CD8-positive, alpha-beta memory T cell (primary cell): ENCODE data around the gene JAKMIP2. TPM values are rescaled to one million over a fixed set of nuclear protein-coding genes. Genes with fewer than 3 reads are reported as not detected.
A peak's percentile ranks its signal among the peaks of the same experiment; 100 is the strongest.

Experiments used
- CTCF ChIA-PET: fragments of 350-600 bp; sonication (Branson Sonifier 250); formaldehyde crosslinking; loops from one replicate; lab custom pipeline; 2021; ENCODE audit warnings: antibody characterized with exemption; lab: Charles Lee
- POLR2A ChIA-PET: fragments of 350-600 bp; sonication (Branson Sonifier 250); formaldehyde crosslinking; loops from one replicate; lab custom pipeline; 2021; ENCODE audit warnings: antibody characterized with exemption; lab: Charles Lee
- DNase-seq, 5 donors: peaks; one replicate each; pipeline versions ENCODE4 v3.0.0 to v3.0.0-alpha.2; 2020 to 2022; ENCODE audit warnings: mixed read lengths in 1 of 5
- H3K27ac ChIP-seq: one replicate; pipeline ENCODE4 v1.7.0; 2013; ENCODE audit warnings: low read depth, mild to moderate bottlenecking, low read length, moderate library complexity
- H3K27me3 ChIP-seq: 2 replicates; pipeline ENCODE4 v1.7.0; 2013; ENCODE audit warnings: low read length, mild to moderate bottlenecking; ENCODE audit not compliant: insufficient read depth, poor library complexity, severe bottlenecking
- H3K36me3 ChIP-seq: 2 replicates; pipeline ENCODE4 v1.7.0; 2013; ENCODE audit warnings: mild to moderate bottlenecking, low read length, moderate library complexity; ENCODE audit not compliant: insufficient read depth
- H3K4me1 ChIP-seq: 2 replicates; pipeline ENCODE4 v1.7.0; 2013; ENCODE audit warnings: mild to moderate bottlenecking, low read length, moderate library complexity; ENCODE audit not compliant: insufficient read depth
- H3K4me3 ChIP-seq: 2 replicates; pipeline ENCODE4 v1.7.0; 2013; ENCODE audit warnings: mild to moderate bottlenecking, low read length
- H3K9me3 ChIP-seq: 2 replicates; pipeline ENCODE4 v1.7.0; 2013; ENCODE audit warnings: mild to moderate bottlenecking, low read length
- H3K27ac Mint-ChIP-seq, 8 donors: one replicate each; pipeline ENCODE4 v1.8.0; 2020 to 2021; ENCODE audit warnings: mixed read lengths in 8 of 8, mild to moderate bottlenecking in 6 of 8, inconsistent platforms in 3 of 8, moderate library complexity in 3 of 8
- H3K27me3 Mint-ChIP-seq, 2 donors: one replicate each; pipeline ENCODE4 v1.8.0; 2020 to 2021; ENCODE audit warnings: mixed read lengths in 2 of 2, mild to moderate bottlenecking in 1 of 2, moderate library complexity in 1 of 2
- H3K36me3 Mint-ChIP-seq, 3 donors: one replicate each; pipeline ENCODE4 v1.8.0; 2020 to 2021; ENCODE audit warnings: mixed read lengths in 3 of 3, inconsistent platforms in 1 of 3, mild to moderate bottlenecking in 1 of 3
- H3K4me1 Mint-ChIP-seq, 3 donors: one replicate each; pipeline ENCODE4 v1.8.0; 2020 to 2021; ENCODE audit warnings: mixed read lengths in 3 of 3, inconsistent platforms in 1 of 3, mild to moderate bottlenecking in 1 of 3
- H3K4me3 Mint-ChIP-seq, 7 donors: one replicate each; pipeline ENCODE4 v1.8.0; 2020 to 2021; ENCODE audit warnings: mixed read lengths in 7 of 7, mild to moderate bottlenecking in 6 of 7, moderate library complexity in 4 of 7, inconsistent platforms in 2 of 7
- H3K9me3 Mint-ChIP-seq, 5 donors: one replicate each; pipeline ENCODE4 v1.8.0; 2020 to 2022; ENCODE audit warnings: mixed read lengths in 5 of 5, mild to moderate bottlenecking in 3 of 5, moderate library complexity in 2 of 5, inconsistent platforms in 1 of 5
- polyA plus RNA-seq: library from polyadenylated mRNA; unstranded; fragments of 300-500 nt; fragmentation: Illumina TruSeq; gene quantifications from one replicate; pipeline ENCODE4 v1.2.3, GENCODE V29; 2021
- total RNA-seq, 2 experiments: library from RNA; stranded (reverse); gene quantifications; one replicate each; pipeline ENCODE4 v1.2.3, GENCODE V29; 2021

JAKMIP2 gene
- total and polyA plus RNA-seq, 3 experiments from 2014 or later: 1.8 to 6.3 (median 1.8) TPM

DNA sequence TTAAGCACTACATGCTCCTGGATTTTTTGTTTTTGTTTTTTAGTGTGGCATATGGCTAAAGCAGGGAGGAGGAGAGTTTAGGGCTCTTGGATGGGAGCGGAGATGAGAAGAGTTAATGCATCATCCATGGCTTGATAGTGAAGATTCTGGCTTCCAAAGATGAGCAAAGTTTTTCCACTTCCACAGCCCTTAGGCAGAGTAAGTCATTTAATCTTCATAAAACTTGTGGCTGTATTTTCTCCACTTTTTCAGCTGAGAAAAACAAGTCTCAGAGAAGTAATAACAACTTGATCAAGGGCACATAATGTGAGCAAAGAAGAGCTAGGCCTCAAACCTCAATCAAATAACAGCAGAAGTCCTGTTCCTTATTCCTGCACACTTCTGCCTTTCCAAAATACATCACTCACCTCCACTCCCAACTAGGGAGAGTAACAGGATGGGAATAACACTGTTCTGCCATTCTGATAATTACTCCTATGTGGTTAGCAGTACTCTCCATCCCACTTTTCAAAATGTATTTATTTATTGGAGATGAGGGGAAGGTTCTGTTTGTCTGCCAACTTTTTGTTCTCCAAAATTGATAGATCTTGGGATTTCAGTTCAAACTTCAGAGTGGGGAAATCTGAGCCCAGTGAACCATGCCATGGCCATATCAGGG, 218.9 kb downstream of the JAKMIP2 start:
- no peaks in the 10 kb centered on the region for H3K4me1 Mint-ChIP-seq
- H3K27me3 ChIP-seq: no peaks in the 10 kb centered on the region
- no peak for DNase-seq
- ChIA-PET CTCF (no interaction called here), POLR2A (no interaction called here)
- H3K4me3 Mint-ChIP-seq: no peak overlapping the region
- H3K9me3 Mint-ChIP-seq: peaks cover 0 to 1% (median 0%) of the 10 kb centered on the region in 5 donors
- H3K36me3 ChIP-seq: no peaks in the 10 kb centered on the region
- no peaks in the 10 kb centered on the region for H3K9me3 ChIP-seq
- H3K4me3 ChIP-seq: no peak overlapping the region
- no peaks in the 10 kb centered on the region for H3K36me3 Mint-ChIP-seq
- H3K27me3 Mint-ChIP-seq: peaks cover 0 to 2% of the 10 kb centered on the region in 2 donors
- no peak overlapping the region for H3K27ac Mint-ChIP-seq
- H3K4me1 ChIP-seq: no peaks in the 10 kb centered on the region
- H3K27ac ChIP-seq: no peak overlapping the region

DNA sequence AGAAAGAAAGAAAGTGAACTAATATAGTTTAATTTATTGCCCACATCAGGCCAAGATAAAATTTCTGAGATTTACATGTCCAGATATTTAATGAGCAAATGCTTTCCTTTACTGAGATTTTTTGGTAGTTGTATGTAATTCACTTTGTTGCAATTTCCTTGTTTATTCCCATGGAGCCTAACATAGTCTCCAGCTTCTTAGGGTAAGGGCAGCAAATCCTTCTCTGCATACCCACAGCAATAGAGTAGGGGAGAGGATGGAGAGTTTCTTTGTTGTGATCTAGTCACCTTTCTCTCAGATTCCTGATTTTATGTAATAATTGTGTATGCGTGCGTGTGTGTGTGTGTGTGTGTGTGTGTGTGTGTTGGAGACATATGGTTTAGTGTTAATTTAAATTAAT, 221.1 kb downstream of the JAKMIP2 start:
- Mint-ChIP-seq H3K4me3 (no peak overlapping the region), H3K4me1 (no peaks in the 10 kb centered on the region), H3K27me3 (peaks cover 0 to 2% of the 10 kb centered on the region in 2 donors), H3K36me3 (no peaks in the 10 kb centered on the region), H3K27ac (peak overlapping the region in 1 of 8 donors; percentile 43), H3K9me3 (no peaks in the 10 kb centered on the region)
- H3K36me3 ChIP-seq: no peaks in the 10 kb centered on the region
- no peaks in the 10 kb centered on the region for H3K27me3 ChIP-seq
- no peak for DNase-seq
- no peaks in the 10 kb centered on the region for H3K4me1 ChIP-seq
- no peak overlapping the region for H3K4me3 ChIP-seq
- H3K27ac ChIP-seq: no peak overlapping the region
- ChIA-PET POLR2A (no interaction called here), CTCF (no interaction called here)
- no peaks in the 10 kb centered on the region for H3K9me3 ChIP-seq

DNA sequence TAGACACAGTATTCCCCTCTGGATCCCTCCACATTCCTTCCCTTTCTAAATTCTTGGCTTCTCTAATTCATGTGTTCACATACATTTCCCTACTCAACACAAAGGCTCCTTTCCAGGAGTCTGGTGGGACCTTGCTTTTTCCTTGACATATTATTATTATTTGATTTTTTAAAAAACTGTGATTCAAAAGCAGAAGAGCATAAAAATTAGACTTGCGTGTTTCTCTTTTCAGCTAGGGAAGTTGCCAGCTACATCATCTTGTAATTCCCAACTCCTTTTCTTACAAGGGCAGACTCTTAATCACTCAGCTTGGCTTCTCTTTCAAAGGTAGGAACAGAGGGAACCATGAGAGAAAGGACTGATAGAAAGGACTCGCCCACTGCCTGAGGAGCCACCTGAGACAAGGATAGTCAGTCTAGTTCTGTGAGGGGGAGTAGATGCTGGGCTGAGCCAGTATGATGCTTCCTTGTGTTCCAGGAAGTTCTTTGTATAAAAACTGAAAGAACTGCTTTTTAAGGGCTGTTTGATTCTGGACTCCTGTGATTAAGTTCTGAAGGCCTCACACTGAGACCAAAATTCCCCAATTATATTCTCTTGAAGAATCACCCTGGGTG, 221.7 kb downstream of the JAKMIP2 start:
- CTCF ChIA-PET: no interaction called here
- Histone ChIP-seq H3K36me3 (no peaks in the 10 kb centered on the region), H3K27me3 (no peaks in the 10 kb centered on the region), H3K4me1 (no peaks in the 10 kb centered on the region), H3K27ac (no peak overlapping the region), H3K4me3 (no peak overlapping the region), H3K9me3 (no peaks in the 10 kb centered on the region)
- Mint-ChIP-seq H3K27ac (peak overlapping the region in 1 of 8 donors; percentile 22), H3K9me3 (no peaks in the 10 kb centered on the region), H3K36me3 (no peaks in the 10 kb centered on the region), H3K4me3 (no peak overlapping the region), H3K4me1 (no peaks in the 10 kb centered on the region), H3K27me3 (peaks cover 2% of the 10 kb centered on the region in 2 donors)
- POLR2A ChIA-PET: no interaction called here
- DNase-seq: no peak

DNA sequence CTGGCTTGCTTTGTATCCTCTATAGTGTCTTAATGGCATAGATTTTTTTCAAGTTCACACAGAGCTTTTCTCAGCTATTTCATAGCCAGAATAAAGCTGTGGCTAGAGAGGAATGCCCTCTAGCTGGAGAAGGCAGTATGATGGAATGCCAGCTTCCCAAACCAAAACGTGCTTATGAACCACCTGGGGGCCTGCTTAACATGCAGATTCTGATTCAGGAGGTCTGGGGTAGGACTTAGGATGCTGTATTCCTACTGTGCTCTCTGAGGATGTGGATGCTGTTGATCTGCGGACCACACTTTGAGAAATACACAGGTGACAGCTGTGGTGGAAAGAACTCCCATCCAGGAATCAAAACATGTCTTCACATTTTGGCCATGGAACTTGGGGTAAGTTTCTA, 222.8 kb downstream of the JAKMIP2 start:
- no peaks in the 10 kb centered on the region for H3K9me3 Mint-ChIP-seq
- CTCF ChIA-PET: no interaction called here

DNA sequence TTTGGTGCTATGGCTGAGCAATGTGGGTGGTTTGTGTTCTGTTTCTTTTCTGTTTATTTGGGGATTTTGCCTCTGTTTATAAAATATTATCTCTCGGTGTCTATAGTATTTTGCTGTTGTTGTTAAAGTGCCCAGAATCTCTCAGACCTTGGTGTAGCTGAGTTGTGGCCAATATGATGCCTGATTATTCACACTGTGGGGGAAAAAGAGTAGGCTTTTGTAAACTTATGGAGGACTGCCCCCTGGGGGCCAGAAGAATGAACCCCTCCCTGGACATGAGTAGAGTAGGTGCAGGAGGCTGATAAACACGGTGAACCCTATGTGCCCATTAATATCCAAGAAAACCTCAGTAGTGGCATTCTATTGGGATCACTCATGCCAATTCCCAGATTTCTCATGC, 223.7 kb downstream of the JAKMIP2 start:
- H3K27me3 Mint-ChIP-seq: peaks cover 2% of the 10 kb centered on the region in 2 donors
- POLR2A ChIA-PET: no interaction called here
- no peak for DNase-seq
- H3K27me3 ChIP-seq: no peaks in the 10 kb centered on the region
- no peak overlapping the region for H3K27ac Mint-ChIP-seq
- H3K9me3 Mint-ChIP-seq: no peaks in the 10 kb centered on the region
- no peaks in the 10 kb centered on the region for H3K4me1 Mint-ChIP-seq
- CTCF ChIA-PET: no interaction called here
- no peaks in the 10 kb centered on the region for H3K9me3 ChIP-seq
- no peak overlapping the region for H3K27ac ChIP-seq
- no peak overlapping the region for H3K4me3 ChIP-seq
- H3K4me1 ChIP-seq: no peaks in the 10 kb centered on the region
- no peaks in the 10 kb centered on the region for H3K36me3 Mint-ChIP-seq
- no peaks in the 10 kb centered on the region for H3K36me3 ChIP-seq
- H3K4me3 Mint-ChIP-seq: no peak overlapping the region

More for the DNA sequence above, 222.8 kb downstream of the JAKMIP2 start:
- Mint-ChIP-seq H3K27ac (no peak overlapping the region), H3K4me3 (no peak overlapping the region), H3K36me3 (no peaks in the 10 kb centered on the region), H3K4me1 (no peaks in the 10 kb centered on the region), H3K27me3 (peaks cover 2% of the 10 kb centered on the region in 2 donors)
- Histone ChIP-seq H3K36me3 (no peaks in the 10 kb centered on the region), H3K9me3 (no peaks in the 10 kb centered on the region), H3K27me3 (no peaks in the 10 kb centered on the region), H3K4me1 (no peaks in the 10 kb centered on the region), H3K27ac (no peak overlapping the region), H3K4me3 (no peak overlapping the region)
- no peak for DNase-seq
- POLR2A ChIA-PET: no interaction called here

DNA sequence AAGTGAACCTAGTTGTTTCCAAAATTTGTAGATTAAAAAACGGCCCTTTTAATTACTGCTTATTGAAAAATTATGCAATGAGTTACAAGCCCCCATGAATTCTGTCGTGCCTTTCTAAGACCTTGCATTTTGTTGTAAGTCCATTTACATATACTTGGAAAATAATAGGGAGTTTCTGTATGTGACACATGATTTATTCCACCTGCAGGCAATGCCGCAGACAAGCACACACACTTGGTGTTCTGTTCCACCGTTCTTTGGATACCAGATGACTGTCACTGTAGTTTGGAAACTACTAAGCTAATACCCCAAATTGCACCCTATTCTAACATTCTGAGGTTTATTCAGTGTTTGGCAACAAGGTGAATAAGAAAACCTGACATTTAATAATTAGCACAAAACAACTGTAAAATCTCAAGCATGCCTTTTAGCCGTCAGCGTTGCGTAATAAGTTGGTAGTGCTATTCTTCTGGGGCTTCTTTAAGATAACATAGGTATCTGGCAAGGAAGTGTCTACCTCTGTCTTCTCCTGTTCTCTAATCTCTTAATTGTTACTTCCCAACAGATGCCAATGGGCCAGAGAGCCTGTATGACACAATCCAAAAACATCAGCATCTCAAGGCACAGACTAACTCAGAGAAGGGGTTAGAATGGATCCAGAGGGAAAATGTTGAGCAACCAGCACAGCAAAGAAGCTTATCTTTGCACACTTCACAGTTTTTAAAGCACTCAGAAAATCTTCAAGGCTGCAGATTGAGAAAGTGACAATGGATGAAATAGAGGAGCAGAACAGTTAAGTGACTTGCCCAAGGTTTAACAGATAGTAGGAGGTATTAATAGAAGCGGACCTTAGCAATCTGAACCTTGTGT, 224.4 kb downstream of the JAKMIP2 start:
- CTCF ChIA-PET: no interaction called here
- POLR2A ChIA-PET: no interaction called here
- H3K27me3 ChIP-seq: no peaks in the 10 kb centered on the region
- no peaks in the 10 kb centered on the region for H3K9me3 Mint-ChIP-seq
- H3K4me1 Mint-ChIP-seq: no peaks in the 10 kb centered on the region
- no peak overlapping the region for H3K27ac Mint-ChIP-seq
- no peak overlapping the region for H3K4me3 ChIP-seq
- DNase-seq: no peak
- H3K4me3 Mint-ChIP-seq: no peak overlapping the region
- H3K36me3 Mint-ChIP-seq: no peaks in the 10 kb centered on the region
- no peak overlapping the region for H3K27ac ChIP-seq
- H3K36me3 ChIP-seq: no peaks in the 10 kb centered on the region
- peaks cover 2% of the 10 kb centered on the region in 2 donors for H3K27me3 Mint-ChIP-seq
- no peaks in the 10 kb centered on the region for H3K9me3 ChIP-seq
- no peaks in the 10 kb centered on the region for H3K4me1 ChIP-seq

DNA sequence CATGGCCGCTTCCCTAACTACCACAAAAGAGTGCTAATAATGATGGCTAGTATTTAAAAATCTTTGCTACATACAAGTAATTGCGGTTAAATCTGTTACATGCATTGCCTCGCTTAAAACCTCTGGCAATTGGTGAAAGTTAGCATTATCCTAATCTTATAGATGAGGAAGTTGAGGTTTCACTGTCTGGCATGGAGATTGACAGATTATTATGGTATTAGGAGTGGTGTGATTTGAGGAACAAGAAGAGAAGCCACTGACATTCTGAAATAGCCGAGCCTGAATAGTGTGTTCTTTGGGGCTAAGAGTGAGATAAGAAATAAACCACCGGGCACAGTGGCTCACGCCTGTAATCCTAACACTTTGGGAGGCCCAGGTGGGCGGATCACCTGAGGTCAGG, 227.4 kb downstream of the JAKMIP2 start:
- DNase-seq: no peak
- H3K36me3 ChIP-seq: no peaks in the 10 kb centered on the region
- no peak overlapping the region for H3K27ac ChIP-seq
- H3K4me1 ChIP-seq: no peaks in the 10 kb centered on the region
- Mint-ChIP-seq H3K9me3 (peaks cover 0 to 4% (median 0%) of the 10 kb centered on the region in 5 donors), H3K4me1 (no peaks in the 10 kb centered on the region), H3K36me3 (no peaks in the 10 kb centered on the region), H3K4me3 (no peak overlapping the region), H3K27ac (no peak overlapping the region), H3K27me3 (peaks cover 0 to 8% of the 10 kb centered on the region in 2 donors)
- H3K27me3 ChIP-seq: no peaks in the 10 kb centered on the region
- POLR2A ChIA-PET: no interaction called here
- CTCF ChIA-PET: no interaction called here
- no peaks in the 10 kb centered on the region for H3K9me3 ChIP-seq
- no peak overlapping the region for H3K4me3 ChIP-seq

DNA sequence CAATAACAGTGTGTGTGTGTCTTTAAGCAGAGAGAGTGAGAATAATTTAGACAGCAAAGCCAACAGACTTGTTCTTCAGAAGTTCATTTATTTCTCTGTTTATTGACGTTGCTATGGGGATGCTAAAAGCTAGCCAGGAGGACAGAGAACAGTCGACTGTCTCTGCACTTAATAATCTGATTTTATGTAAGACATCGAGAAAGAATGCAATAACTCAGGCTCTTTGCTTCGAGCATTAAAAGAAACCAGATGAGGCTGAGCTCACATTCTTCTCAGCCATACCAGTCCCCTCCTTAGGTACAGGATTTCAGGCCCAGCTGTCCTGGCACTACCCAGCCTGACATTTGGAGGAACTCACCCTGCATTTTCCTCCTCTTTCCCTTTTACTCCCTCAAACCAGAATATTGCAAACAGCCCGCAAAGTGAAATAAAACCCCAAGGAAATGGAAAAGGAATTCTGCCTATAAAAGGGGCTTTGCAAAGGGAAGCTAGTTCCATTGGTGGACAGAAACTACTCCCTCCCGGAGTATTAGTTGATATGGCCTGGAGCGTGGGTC, 228.2 kb downstream of the JAKMIP2 start:
- H3K36me3 Mint-ChIP-seq: no peaks in the 10 kb centered on the region
- Histone ChIP-seq H3K4me1 (no peaks in the 10 kb centered on the region), H3K4me3 (no peak overlapping the region), H3K27ac (no peak overlapping the region), H3K36me3 (no peaks in the 10 kb centered on the region), H3K9me3 (no peaks in the 10 kb centered on the region), H3K27me3 (no peaks in the 10 kb centered on the region)
- no peak for DNase-seq
- H3K27me3 Mint-ChIP-seq: peaks cover 0 to 8% of the 10 kb centered on the region in 2 donors
- ChIA-PET POLR2A (no interaction called here), CTCF (no interaction called here)
- no peak overlapping the region for H3K27ac Mint-ChIP-seq
- peaks cover 0 to 8% (median 0%) of the 10 kb centered on the region in 5 donors for H3K9me3 Mint-ChIP-seq
- H3K4me1 Mint-ChIP-seq: no peaks in the 10 kb centered on the region
- H3K4me3 Mint-ChIP-seq: no peak overlapping the region
